HG03521 (cell line): ENCODE data around the gene FRAS1.
"Not testable (repeated sequence)": the region's sequence is repeated elsewhere in the genome, so short reads cannot be mapped to it uniquely, and the experiment has no call there.

Experiments used
- ATAC-seq: cut with Tn5 transposase; IDR thresholded peaks from one replicate; pipeline ENCODE4 v1.9.1; 2021; ENCODE audit warnings: mild to moderate bottlenecking, moderate library complexity; ENCODE audit not compliant: unreplicated experiment

FRAS1 gene

DNA sequence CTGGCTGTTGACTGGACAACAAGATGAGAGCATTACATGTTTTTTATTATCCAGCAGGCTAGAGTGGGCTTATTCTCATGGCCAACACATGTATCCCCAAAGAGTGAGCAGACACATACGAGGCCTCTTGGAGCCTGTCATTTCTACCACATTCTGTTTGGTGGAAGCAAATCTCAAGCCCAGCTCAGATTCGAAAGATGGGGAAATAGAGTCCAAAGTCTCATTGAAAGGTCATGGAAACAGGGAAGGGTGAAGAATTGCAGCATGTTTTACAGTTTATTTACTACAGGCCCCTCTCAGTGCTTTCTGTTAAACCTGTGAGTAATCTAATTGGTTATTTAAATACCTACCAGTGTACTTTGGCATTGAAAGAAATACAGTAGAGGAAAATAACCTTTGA lies 108.6 kb downstream of the FRAS1 start:
- no peak for ATAC-seq

DNA sequence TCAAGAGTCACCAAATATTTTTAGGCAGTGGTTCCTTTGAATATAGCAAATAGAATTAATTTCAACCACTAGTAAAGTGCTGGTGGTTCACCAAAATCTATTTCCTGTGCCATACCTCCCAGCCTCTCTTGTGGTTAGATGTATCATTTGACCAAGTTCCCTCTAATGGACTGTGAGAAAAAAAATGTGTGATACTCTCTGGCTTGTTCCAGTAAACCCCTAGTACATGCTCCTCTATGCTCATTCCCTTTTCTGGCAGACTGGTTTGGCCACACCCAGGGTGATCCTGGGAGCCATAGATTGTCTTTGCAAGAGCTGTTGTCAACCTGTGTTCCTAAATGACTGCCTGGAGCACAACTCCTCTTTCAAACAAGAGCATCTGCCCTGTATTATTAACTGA lies 109.5 kb downstream of the FRAS1 start:
- ATAC-seq: no peak

DNA sequence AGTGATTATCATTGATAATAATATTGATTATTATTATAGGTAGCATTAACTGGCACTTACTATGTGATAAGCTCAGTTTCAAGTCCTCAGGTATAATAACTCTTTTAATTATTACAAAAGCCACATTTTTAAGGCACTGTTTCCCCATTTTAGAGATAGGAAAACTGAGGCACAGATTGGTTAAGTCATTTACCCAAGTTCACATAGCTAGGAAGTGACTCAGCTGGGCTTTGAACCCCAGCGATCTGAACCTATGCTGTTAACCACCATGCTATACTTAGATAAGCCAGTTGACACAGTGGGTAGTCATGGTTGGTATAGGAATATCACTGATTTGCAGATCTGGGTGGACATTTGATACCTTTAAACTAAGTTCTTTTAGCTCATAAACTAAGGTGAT lies 110.4 kb downstream of the FRAS1 start:
- ATAC-seq: no peak

DNA sequence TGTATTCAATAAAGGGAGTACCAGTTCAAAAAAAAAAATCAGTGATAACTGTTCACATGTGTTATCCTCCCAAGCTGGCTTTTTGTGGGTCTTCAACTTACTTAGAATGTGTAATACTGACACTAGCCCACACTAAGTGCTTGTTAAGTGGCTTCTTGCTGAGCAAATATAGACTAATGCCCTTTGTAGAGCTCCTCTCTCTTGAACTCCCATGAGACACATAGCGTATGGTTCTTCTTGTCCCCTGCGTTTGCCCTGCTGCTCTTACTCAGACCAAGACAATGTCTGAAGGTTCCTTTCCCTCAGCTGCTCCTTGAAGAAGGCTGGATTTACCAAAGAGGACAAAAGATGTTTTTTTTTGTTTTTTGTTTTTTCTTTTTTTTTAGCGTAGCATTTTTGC lies 110.9 kb downstream of the FRAS1 start:
- no peak for ATAC-seq

DNA sequence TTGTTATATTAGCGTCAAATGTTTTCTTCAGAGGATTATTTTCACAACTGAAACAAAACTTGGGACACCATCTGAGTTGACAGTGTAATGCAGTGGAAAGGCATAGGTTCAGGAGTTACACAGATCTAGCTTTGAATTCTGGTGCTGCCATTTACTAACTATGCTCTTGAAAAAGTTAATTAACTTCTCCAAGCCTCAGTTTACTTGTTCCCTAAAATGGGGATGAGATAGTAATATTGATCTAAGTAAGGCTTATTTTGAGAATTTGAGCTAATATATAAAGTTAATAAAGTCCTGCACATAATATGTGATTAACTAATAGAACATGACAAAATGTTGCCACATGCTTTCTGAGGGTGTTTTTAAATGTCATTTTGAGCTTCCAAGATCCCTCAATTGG lies 112.6 kb downstream of the FRAS1 start:
- no peak for ATAC-seq

DNA sequence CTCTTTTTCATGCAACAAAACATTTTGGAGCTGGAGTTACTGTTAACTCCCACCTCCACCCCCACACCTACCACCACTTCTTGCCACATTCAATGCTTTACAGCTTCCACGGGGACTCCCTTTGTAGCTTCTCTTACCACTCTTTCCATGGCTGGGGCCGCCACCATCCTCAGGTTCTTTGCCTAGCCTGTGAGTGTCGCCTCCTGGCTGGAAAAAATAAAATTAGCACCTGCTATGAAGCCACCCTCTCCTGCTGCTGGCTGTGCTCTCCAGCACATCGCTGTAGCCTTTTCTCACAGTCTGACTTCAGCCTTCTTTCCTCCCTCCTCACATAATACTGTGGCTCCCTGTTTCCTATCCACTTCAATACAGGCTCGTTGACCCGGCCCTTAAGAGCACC lies 114.4 kb downstream of the FRAS1 start:
- no peak for ATAC-seq

DNA sequence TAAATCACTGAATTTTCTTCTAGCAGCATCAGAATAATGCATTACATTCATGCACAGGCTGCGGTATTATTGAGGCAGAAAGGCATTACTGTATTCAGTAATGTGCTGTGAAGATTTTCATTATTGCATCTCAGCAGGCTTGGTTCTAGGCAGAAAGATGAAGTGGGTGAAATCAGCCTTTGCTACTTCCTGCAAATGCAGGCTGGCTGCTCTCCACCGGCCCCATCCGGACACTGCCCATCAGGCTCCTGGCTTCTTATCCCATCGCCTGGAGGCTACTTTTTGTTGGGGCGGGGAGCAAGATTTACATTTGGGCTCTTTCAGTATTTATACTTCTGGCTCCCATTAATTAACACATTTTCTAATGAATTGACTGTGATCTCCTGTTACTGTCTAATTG lies 117.8 kb downstream of the FRAS1 start:
- ATAC-seq: no peak

DNA sequence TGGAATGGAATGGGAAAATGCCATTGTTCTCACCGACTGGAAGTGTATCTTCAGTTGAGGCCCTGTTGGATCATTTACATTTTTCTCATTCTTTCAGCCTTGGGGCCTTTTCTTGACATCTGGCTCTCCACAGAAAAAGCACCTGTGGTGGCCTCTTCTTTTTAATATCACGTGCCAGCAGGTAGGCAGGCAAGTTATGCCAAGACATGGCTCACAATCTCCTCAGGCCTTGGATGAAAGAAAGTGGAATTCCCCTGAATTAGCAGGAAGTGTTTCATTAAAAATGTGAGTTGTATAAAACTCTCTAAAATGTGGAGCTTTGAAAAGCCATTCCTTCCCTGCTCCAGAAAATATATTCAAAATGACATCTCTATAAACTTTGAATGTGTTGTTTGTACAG lies 122.1 kb downstream of the FRAS1 start:
- ATAC-seq: no peak

DNA sequence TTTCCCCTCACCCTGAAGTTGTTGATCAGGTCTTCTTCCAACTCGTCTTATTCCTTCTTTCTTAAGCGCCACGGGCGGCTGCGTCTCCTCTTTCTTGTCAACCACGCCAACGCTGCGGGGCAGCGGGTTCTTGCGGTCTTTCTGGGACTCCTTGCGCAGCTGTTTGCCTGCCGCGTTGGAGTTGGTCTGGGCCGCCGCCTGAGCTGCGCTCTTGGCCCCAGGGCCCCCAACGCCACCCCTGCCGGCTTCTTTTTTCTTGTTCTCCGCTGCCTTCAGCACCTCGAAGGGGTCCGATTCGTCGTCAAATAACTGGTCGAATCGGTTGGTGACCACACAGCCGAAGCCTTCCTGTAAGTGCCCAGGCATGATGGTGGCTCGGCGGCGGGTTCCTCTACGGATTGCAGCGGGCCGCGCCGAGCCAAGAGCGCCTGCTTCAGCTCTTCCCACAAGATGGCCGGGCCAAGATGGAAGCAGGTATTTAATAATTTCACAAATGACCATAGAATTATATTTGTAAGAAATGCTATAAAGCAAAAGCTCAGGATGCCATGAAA lies 124.6 kb downstream of the FRAS1 start:
- ATAC-seq: not testable (repeated sequence)

DNA sequence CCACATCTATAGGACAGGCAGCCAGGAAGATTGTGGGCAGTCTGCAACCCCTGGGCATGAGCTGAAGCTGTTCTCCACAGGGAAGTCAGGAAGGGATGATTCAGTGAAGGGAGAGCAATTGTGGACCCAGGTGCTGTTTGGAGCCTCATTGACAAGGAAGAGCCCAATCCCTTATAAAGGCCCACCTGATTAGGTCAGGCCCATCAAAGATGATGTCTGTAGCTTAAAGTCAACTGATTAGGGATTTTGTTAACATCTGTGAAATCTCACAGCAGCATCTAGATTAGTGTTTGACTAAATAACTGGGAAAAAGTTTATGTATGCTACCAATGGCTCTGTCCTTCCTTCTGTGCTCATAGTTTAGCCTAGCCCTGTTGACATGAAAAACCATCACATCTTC lies 127.5 kb downstream of the FRAS1 start:
- no peak for ATAC-seq

DNA sequence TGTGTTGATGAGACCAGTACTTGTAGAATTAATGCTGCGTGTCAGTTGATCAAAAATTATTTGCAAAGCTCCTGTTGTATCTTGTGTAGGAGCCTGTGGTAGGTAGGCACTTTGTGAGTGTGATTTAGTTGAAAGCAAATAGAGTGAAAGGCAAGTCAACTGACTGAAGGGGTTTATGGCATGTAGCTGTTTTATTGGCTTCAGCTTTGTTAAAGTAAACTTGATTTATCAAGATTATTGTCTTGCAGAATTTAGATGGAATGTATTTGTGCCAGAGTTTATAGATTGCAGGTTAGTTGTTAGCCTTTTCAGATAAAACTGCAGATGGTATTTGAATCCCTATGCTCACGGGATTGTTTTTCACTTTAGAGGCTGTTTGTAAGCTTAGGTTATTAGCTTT lies 128.0 kb downstream of the FRAS1 start:
- no peak for ATAC-seq

DNA sequence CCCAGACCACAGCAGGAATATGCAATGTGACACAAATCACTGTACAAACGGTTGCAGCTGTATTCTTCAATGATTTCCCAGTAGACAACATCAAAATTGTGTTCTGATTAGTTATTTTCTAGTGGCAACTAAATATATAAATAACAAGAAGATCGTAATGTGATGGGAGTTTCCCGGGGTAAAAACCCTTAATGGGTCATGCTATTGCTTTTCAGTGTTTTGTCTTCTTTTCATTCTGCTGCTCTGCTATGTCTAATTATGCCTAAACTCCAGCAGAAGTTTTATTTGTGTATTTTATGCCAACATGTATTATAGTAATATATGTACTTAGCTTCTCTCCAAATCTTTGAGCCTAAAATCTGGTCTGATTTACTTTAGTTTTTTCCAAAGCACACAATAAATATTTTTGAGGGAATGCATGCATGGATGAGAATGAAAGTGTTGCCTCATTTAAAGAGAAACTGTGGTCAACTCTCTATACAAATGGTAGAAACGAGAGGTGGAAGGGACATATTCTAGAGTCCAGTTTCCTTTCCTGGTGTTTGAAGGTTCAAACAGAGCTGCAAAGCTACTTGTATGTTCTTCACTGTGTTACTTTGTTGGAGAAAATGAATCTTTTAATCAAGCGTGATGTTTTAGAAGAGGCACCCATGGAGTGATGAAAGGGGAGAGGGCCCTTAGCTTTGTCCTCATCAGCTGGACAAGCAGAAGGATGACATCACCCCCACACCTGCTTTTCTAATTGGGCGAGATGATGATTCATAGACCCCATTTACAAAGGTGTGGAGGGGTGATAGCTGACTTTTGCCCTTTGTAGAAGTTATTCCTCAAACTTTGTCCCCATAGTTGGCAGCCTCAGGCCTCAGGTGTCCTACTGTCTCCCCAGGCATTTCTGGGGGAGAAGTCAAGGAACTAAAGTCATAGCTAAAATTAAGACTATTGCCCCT lies 129.7 kb downstream of the FRAS1 start:
- ATAC-seq: no peak

DNA sequence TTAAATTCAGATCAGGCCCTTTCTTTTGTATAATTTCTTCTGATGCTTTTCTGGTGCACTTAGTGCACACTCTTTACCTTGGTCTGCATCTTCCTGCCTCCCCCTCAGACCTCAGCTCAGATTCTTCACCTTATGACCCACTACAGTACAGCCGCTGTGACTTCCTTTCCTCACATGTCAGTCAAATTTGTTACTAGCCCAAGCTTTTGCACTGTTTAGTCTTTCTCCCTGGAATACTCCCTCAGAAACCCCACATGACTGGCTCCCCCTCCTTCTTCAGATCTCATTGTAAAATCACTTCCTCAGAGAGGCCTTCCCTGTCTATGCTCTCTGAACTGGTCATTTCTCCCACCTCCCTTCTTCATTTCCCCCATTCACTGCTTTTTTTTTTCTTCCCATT lies 132.9 kb downstream of the FRAS1 start:
- ATAC-seq: no peak

DNA sequence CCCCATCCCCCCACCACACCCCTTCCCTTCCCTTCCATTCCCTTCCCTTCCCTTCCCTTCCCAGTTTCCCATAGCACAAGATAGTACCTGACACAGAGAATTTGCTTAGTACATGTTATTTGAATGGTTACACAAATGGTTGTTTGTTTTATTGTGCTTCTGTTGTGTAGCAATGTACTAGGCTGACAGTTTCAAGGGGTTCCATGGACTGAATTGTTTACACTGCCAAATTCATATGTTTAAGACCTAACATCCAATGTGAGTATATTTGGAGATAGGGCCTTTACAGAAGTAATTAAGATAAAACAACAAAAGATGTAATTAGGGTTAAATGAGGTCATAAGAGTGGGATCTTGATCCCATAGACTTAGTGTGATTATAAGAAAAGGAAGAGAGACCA lies 133.5 kb downstream of the FRAS1 start:
- ATAC-seq: no peak

DNA sequence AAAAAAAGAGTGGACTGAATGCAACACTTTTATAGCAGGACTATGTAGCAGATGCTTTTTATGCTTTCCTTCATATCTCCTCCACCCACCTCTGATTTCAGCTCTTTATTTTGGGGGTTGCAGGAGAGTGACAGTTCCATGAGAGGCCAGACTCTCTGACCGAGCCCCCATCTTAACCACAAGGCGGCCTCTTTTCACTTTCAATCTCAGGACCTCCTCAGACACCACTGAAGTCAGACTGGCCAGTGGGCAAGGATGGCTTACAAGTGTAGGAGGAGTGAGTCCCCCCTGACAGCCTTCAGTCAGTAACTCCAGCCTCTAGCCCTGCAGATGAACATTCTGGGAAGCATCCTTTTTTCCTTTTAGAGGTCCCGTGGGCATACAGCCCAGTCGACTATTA lies 140.8 kb downstream of the FRAS1 start:
- ATAC-seq: no peak

DNA sequence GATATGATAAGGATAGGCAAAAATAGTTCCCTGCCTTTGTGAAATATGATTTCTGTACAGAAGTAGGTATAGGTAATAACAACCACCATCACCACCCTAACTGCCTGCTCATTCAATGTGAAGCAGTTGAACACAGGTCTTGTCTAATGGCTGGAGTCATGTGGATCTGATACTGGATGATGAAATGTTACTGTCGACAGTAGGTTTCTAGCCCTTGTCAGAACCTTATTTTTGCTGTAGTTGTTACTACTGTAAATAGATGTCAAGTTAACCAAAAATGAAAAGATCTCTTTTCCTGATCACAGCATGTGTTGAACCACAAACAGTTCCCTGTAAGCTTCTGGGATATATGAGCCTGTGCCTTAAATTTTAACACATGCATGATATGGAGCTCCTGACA lies 142.9 kb downstream of the FRAS1 start:
- no peak for ATAC-seq

DNA sequence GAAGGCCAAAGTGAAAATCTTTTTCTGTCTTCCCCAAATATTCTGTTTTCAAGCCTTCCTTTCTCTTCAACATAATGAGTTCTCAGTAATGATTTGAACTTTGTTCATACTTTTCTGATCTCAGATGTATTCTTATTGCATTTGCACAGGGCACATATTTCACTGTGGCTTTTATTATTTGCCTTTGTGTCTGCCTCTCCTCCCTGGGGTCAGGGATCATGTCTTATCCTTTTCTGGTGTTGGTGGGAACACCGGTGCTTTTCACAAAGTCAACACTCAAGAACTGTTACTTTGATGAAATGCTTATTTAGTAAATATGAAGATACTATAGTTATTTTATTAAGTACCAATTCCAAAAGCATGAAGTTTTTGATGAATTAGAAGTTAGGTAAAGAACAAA lies 143.8 kb downstream of the FRAS1 start:
- no peak for ATAC-seq

DNA sequence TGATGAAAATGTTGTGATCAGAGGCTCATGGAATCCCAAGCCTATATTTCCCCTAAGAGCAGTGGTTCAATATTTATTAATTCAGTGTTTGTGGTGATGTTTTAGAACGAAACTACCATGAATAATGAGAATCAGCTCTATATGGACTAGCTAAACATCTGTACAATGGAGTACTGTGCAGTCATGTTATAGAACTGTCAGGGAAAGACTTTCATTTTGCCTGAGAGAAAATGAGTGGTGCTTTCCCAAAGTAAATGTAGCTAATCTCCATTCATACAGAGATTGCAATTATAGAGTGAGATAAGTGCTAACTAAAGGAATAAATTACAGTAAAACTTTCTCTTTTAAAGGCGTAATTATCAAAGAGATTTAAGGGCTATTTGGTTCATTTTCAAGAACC lies 147.1 kb downstream of the FRAS1 start:
- no peak for ATAC-seq

DNA sequence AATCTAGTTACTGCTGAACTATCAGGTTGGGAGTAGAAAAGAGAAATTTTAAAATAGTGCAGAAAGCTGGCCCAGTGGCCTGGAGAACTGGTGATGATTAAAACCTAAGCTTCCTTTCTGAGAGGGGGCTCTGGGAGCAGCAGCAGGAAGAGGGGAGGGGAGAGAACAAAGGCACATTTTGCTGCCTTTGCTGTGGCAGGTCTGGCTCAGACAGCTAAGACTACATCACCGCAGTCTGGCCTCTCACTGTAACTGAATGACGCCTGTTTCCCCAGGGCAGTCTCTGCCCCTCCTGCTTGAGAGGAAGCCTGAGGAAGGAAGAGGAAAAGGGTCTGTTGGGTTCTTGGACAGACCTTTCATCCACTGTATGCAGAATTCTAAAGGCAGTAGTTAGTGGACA lies 148.5 kb downstream of the FRAS1 start:
- ATAC-seq: no peak

DNA sequence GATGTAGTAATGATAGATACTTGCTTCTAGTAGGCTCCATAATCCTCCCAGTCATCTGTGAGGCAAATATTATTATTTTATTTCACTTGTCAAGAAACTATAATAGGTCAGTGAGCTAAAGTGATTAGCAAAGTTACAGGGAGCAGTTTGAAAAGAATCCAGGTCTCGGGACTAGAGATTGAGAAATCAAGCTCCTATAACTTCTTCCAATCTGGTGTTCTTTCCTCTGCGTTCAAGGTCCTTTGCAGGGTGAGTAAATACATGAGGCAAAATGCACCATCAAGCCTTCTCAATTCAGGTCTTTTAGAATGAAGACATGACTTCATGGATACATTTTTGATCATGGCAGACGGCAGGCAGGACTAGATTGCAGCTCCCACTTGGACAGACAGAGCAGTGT lies 150.4 kb downstream of the FRAS1 start:
- no peak for ATAC-seq

DNA sequence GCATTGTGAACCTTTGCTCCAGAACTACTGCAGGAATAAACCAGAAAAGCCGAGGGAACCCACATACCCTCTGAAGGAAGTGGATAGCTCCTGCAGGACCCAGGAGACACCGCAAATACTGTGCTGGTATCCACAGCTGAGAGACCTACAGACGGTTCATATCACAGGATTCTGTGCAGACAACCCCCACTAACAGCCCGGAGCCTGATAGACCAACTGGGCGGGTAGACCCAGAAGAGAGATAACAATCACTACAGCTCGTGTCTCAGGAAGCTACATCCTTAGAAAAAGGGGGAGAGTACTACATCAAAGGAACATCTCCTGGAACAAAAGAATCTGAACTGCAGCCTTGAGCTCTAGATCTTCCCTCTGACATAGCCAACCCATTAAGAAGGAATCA lies 150.8 kb downstream of the FRAS1 start:
- ATAC-seq: no peak

DNA sequence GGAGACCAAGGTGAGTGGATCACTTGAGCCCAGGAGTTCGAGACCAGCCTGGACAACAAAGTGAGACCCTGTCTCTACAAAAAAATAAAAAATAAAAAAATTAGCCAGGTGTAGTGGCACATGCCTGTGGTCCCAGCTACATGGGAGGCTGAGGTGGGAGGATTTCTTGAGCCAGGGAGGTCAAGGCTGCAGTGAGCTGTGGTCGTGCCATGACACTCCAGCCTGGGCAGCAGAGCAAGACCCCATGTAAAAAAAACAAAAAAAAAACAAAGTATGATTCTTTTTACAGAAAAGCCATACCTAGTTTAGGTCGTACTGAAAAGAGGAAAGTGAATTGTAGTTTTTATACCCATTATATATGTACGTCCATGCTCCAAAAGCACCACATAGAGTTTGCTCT lies 151.8 kb downstream of the FRAS1 start:
- ATAC-seq: not testable (repeated sequence)
